HepG2 (cell line): ENCODE results near the gene ALG14. TPM values are rescaled to one million over a fixed set of nuclear protein-coding genes. Genes with fewer than 3 reads are reported as not detected.

Experiments
- HNRNPLL ChIP-seq: fragments of 200-400 bp; formaldehyde crosslinking; IDR thresholded peaks from 2 replicates; pipeline ENCODE4 v1.6.1; 2017; ENCODE audit warnings: mild to moderate bottlenecking, low read depth, low read length; ENCODE audit not compliant: poor library complexity, severe bottlenecking
- NFKBIZ ChIP-seq: IDR thresholded peaks from 2 replicates; pipeline ENCODE4 v1.6.1; 2018; ENCODE audit warnings: missing genetic modification reagents, missing compliant biosample characterization
- TARDBP ChIP-seq: sonication (generic); formaldehyde crosslinking; IDR thresholded peaks from 2 replicates; pipeline ENCODE4 v1.8.0; 2022; ENCODE audit warnings: mild to moderate bottlenecking, missing genetic modification reagents
- YY1 ChIP-seq: IDR thresholded peaks from 2 replicates; pipeline ENCODE4 v1.6.1; 2011; ENCODE audit warnings: low read length, low read depth, moderate library complexity, mild to moderate bottlenecking; ENCODE audit not compliant: insufficient read depth, insufficient replicate concordance
- ZNF24 ChIP-seq: fragments of 450-650 bp; IDR thresholded peaks from 2 replicates; pipeline ENCODE4 v1.6.1; 2017; ENCODE audit warnings: antibody characterized with exemption, mild to moderate bottlenecking
- ZNF317 ChIP-seq: sonication (generic); formaldehyde crosslinking; IDR thresholded peaks from 2 replicates; pipeline ENCODE4 v1.5.0; 2020; ENCODE audit warnings: mild to moderate bottlenecking, missing genetic modification reagents
- ZNF34 ChIP-seq: sonication (generic); formaldehyde crosslinking; IDR thresholded peaks from 2 replicates; pipeline ENCODE4 v1.4.0; 2020; ENCODE audit warnings: mild to moderate bottlenecking, missing genetic modification reagents, borderline replicate concordance
- ZNF891 ChIP-seq: sonication (generic); formaldehyde crosslinking; IDR thresholded peaks from 2 replicates; pipeline ENCODE4 v1.5.0; 2020; ENCODE audit warnings: mild to moderate bottlenecking, missing genetic modification reagents
- polyA plus RNA-seq, 8 experiments: library from polyadenylated mRNA; depleted of rRNA in 3 of 8; stranded (reverse) in 7 of 8; unstranded in 1 of 8; fragments of >200 nt; fragmentation: Illumina TruSeq in 4 of 8; extraction: Trizol in 4 of 8; gene quantifications; 2 replicates each; pipeline versions ENCODE4 v1.2.1 to v1.2.3, GENCODE V29; 2011 to 2016; ENCODE audit warnings: low read depth in 4 of 8, missing spikeins in 1 of 8, mixed read lengths in 1 of 8; ENCODE audit not compliant: insufficient read depth in 1 of 8
- total RNA-seq, 5 experiments: library from RNA; depleted of rRNA; stranded (reverse); fragments of >200 nt; fragmentation: Illumina TruSeq; extraction: Trizol; gene quantifications; 2 replicates each; pipeline ENCODE4 v1.2.3, GENCODE V29; 2016; ENCODE audit warnings: low read depth in 1 of 5
- TF ChIP-seq, protein P1 (sequence below): sonication (generic); formaldehyde crosslinking; IDR thresholded peaks from 2 replicates; pipeline ENCODE4 v1.4.0; 2020; ENCODE audit warnings: missing genetic modification reagents, borderline replicate concordance
- TF ChIP-seq, protein P2 (sequence below): sonication (generic); formaldehyde crosslinking; IDR thresholded peaks from 2 replicates; pipeline ENCODE4 v1.8.0; 2022; ENCODE audit warnings: missing genetic modification reagents, mild to moderate bottlenecking, inconsistent platforms, borderline replicate concordance
- TF ChIP-seq, protein P3 (sequence below): sonication (generic); formaldehyde crosslinking; IDR thresholded peaks from 2 replicates; pipeline ENCODE4 v1.8.1; 2022; ENCODE audit warnings: low read depth, mild to moderate bottlenecking, missing genetic modification reagents
- TF ChIP-seq, protein P4 (sequence below), 2 experiments: IDR thresholded peaks; 2 replicates each; pipeline ENCODE4 v1.6.1; 2011 to 2012; ENCODE audit warnings: low read length in 2 of 2, borderline replicate concordance in 1 of 2, low read depth in 1 of 2, mild to moderate bottlenecking in 1 of 2, moderate library complexity in 1 of 2

The ALG14 gene
- total and polyA plus RNA-seq, 2 of the 13 experiments (the other 11 are each of a cell fraction or from before 2014, with no cell fraction given), result 4.5 to 12.7 TPM

DNA sequence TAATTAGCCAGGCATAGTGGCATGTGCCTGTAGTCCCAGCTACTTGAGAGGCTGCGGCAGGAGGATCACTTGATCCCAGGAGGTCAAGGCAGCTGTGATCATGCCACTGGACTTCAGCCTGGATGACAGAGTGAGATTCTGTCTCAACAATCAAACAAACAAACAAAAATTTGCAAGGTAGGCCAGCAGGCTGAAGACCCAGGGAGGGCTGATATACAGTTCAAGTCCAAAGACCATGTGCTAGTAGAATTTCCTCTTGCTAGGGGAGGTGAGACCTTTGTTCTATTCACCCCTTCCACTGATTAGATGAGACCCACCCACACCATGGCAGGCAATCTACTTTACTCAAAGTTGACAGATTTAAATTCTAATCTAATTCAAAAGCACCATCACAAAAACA lies 114.7 kb downstream of the ALG14 start (continued):
- TF ChIP-seq, protein P1, sequence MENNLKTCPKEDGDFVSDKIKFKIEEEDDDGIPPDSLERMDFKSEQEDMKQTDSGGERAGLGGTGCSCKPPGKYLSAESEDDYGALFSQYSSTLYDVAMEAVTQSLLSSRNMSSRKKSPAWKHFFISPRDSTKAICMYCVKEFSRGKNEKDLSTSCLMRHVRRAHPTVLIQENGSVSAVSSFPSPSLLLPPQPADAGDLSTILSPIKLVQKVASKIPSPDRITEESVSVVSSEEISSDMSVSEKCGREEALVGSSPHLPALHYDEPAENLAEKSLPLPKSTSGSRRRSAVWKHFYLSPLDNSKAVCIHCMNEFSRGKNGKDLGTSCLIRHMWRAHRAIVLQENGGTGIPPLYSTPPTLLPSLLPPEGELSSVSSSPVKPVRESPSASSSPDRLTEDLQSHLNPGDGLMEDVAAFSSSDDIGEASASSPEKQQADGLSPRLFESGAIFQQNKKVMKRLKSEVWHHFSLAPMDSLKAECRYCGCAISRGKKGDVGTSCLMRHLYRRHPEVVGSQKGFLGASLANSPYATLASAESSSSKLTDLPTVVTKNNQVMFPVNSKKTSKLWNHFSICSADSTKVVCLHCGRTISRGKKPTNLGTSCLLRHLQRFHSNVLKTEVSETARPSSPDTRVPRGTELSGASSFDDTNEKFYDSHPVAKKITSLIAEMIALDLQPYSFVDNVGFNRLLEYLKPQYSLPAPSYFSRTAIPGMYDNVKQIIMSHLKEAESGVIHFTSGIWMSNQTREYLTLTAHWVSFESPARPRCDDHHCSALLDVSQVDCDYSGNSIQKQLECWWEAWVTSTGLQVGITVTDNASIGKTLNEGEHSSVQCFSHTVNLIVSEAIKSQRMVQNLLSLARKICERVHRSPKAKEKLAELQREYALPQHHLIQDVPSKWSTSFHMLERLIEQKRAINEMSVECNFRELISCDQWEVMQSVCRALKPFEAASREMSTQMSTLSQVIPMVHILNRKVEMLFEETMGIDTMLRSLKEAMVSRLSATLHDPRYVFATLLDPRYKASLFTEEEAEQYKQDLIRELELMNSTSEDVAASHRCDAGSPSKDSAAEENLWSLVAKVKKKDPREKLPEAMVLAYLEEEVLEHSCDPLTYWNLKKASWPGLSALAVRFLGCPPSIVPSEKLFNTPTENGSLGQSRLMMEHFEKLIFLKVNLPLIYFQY (CRISPR knock-in tag), result no peak
- TF ChIP-seq, protein P2, sequence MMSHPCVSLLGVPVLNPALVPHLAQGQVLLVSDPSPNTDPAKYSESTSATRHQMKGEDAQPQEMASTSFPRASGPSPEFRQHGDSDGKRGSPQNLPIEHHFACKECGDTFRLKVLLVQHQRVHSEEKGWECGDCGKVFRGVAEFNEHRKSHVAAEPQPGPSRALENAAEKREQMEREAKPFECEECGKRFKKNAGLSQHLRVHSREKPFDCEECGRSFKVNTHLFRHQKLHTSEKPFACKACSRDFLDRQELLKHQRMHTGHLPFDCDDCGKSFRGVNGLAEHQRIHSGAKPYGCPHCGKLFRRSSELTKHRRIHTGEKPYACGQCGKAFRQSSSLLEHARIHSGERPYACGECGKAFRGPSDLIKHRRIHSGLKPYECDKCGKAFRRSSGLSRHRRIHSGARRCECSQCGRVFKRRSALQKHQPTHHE (CRISPR knock-in tag), result no peak
- no peak for TF ChIP-seq HNRNPLL
- no peak for TF ChIP-seq NFKBIZ
- no peak for TF ChIP-seq ZNF317 (CRISPR knock-in tag)
- no peak for TF ChIP-seq ZNF891
- no peak for TF ChIP-seq YY1
- TF ChIP-seq, protein P3, sequence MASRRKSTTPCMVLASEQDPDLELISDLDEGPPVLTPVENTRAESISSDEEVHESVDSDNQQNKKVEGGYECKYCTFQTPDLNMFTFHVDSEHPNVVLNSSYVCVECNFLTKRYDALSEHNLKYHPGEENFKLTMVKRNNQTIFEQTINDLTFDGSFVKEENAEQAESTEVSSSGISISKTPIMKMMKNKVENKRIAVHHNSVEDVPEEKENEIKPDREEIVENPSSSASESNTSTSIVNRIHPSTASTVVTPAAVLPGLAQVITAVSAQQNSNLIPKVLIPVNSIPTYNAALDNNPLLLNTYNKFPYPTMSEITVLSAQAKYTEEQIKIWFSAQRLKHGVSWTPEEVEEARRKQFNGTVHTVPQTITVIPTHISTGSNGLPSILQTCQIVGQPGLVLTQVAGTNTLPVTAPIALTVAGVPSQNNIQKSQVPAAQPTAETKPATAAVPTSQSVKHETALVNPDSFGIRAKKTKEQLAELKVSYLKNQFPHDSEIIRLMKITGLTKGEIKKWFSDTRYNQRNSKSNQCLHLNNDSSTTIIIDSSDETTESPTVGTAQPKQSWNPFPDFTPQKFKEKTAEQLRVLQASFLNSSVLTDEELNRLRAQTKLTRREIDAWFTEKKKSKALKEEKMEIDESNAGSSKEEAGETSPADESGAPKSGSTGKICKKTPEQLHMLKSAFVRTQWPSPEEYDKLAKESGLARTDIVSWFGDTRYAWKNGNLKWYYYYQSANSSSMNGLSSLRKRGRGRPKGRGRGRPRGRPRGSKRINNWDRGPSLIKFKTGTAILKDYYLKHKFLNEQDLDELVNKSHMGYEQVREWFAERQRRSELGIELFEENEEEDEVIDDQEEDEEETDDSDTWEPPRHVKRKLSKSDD (CRISPR knock-in tag), result no peak
- no peak for TF ChIP-seq ZNF24
- no peak for TF ChIP-seq TARDBP (CRISPR knock-in tag)
- TF ChIP-seq, protein P4, sequence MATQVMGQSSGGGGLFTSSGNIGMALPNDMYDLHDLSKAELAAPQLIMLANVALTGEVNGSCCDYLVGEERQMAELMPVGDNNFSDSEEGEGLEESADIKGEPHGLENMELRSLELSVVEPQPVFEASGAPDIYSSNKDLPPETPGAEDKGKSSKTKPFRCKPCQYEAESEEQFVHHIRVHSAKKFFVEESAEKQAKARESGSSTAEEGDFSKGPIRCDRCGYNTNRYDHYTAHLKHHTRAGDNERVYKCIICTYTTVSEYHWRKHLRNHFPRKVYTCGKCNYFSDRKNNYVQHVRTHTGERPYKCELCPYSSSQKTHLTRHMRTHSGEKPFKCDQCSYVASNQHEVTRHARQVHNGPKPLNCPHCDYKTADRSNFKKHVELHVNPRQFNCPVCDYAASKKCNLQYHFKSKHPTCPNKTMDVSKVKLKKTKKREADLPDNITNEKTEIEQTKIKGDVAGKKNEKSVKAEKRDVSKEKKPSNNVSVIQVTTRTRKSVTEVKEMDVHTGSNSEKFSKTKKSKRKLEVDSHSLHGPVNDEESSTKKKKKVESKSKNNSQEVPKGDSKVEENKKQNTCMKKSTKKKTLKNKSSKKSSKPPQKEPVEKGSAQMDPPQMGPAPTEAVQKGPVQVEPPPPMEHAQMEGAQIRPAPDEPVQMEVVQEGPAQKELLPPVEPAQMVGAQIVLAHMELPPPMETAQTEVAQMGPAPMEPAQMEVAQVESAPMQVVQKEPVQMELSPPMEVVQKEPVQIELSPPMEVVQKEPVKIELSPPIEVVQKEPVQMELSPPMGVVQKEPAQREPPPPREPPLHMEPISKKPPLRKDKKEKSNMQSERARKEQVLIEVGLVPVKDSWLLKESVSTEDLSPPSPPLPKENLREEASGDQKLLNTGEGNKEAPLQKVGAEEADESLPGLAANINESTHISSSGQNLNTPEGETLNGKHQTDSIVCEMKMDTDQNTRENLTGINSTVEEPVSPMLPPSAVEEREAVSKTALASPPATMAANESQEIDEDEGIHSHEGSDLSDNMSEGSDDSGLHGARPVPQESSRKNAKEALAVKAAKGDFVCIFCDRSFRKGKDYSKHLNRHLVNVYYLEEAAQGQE (IDR thresholded peaks at IDR 0.05; ENCODE audit: borderline replicate concordance in 1 of 2, low read depth in 1 of 2, low read length in 2 of 2), result peak in 1 of 2 experiments; percentile 18; a peak in 1 of 4 replicates
- TF ChIP-seq ZNF34 (CRISPR knock-in tag), result no peak
